ENCODE data around the gene TUFT1. TPM values are rescaled to one million over a fixed set of nuclear protein-coding genes. Genes with fewer than 3 reads are reported as not detected.

Gene TUFT1
- total RNA-seq, 1 experiment from 2014 or later = 12.3 TPM

DNA sequence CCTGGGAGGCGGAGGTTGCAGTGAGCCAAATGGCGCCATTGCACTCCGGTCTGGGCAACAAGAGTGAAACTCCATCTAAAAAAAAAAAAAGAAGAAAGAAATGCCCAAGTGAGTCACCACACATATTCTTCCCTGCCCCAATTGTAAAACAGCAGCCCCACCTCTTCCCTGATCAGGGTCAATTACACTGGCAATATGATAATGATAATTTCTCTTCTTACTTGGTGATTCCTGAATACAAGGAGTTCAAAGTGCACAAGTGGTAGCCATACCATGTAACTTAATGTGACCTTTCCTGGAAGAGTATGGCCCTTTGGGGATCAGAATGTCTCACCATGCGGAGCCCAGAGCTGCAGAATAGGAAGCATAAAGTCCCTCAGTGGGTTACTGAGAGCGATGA lies 40.7 kb upstream of the TUFT1 start (continued):
- TF ChIP-seq POLR2AphosphoS5 (IDR thresholded peaks at IDR 0.05; ENCODE audit: low read depth, low read length) (no peak), YY1 (IDR thresholded peaks at IDR 0.05; ENCODE audit: extremely low read depth, insufficient replicate concordance, low read depth, low read length) (no peak)

DNA sequence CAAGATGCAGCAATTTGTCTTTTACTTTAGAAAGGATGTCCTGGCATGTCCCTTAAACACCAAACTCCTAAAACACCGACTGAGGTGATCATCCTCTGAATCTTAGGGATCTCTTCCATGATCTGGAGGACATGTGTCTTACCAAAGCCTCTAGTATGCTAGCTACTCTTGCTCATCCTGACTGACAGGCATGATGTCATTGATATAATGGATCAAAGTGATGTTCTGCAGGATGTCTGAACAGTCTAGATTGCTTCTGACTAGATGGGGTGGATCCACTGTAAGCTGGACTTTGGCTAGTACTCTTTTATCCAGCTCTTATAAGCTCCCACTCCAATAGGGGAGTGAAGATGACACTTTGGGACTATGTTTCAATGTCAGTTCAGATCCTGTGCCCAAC lies 40.2 kb upstream of the TUFT1 start:
- Histone ChIP-seq H4K20me1 (ENCODE audit: insufficient read depth) (no peaks in the 10 kb centered on the region), H3K9me2 (ENCODE audit: insufficient read depth) (no peaks in the 10 kb centered on the region), H3K9me3 (ENCODE audit: control insufficient read depth in 1 of 2, insufficient read depth in 1 of 2, low read depth in 1 of 2, low read length in 2 of 2) (no peaks in the 10 kb centered on the region), H3K4me1 (ENCODE audit: control insufficient read depth in 1 of 2, insufficient read depth in 2 of 2, low read length in 2 of 2) (peaks cover 17 to 41% of the 10 kb centered on the region in 2 experiments), H2AFZ (ENCODE audit: low read depth, low read length, poor library complexity, severe bottlenecking) (no peak overlapping the region), H3K79me2 (ENCODE audit: insufficient read depth, low read length) (no peaks in the 10 kb centered on the region), H3K27ac (ENCODE audit: low read depth, low read length) (no peak overlapping the region), H3K4me2 (ENCODE audit: low read length) (no peak overlapping the region), H3K4me3 (replicated peaks in 1 of 2; ENCODE audit: low read depth in 1 of 2, low read length in 2 of 2) (no peak overlapping the region), H3K27me3 (ENCODE audit: insufficient read depth, low read length) (no peaks in the 10 kb centered on the region), H3K36me3 (ENCODE audit: control insufficient read depth in 1 of 2, insufficient read depth in 2 of 2, low read length in 2 of 2) (no peaks in the 10 kb centered on the region), H3K9ac (ENCODE audit: low read length) (no peak overlapping the region)
- TF ChIP-seq ZNF274 (IDR thresholded peaks at IDR 0.05; ENCODE audit: low read depth, low read length) (no peak), ZFX (IDR thresholded peaks at IDR 0.05) (no peak), POLR2A (IDR thresholded peaks at IDR 0.05; ENCODE audit: borderline replicate concordance, extremely low read depth, insufficient read depth, insufficient read length) (no peak), YY1 (IDR thresholded peaks at IDR 0.05; ENCODE audit: extremely low read depth, insufficient replicate concordance, low read depth, low read length) (no peak), CBX3 (IDR thresholded peaks at IDR 0.05; ENCODE audit: low read depth) (no peak), JUND (IDR thresholded peaks at IDR 0.05) (no peak), ELF1 (IDR thresholded peaks at IDR 0.05; ENCODE audit: borderline replicate concordance, low read depth) (no peak), EZH2 (IDR thresholded peaks at IDR 0.05) (no peak), SIN3A (IDR thresholded peaks at IDR 0.05; ENCODE audit: low read depth) (no peak), SP1 (IDR thresholded peaks at IDR 0.05; ENCODE audit: low read depth) (no peak), FOSL1 (IDR thresholded peaks at IDR 0.05; ENCODE audit: low read depth) (no peak), POLR2AphosphoS5 (IDR thresholded peaks at IDR 0.05; ENCODE audit: low read depth, low read length) (no peak)
- TF ChIP-seq, protein P1, sequence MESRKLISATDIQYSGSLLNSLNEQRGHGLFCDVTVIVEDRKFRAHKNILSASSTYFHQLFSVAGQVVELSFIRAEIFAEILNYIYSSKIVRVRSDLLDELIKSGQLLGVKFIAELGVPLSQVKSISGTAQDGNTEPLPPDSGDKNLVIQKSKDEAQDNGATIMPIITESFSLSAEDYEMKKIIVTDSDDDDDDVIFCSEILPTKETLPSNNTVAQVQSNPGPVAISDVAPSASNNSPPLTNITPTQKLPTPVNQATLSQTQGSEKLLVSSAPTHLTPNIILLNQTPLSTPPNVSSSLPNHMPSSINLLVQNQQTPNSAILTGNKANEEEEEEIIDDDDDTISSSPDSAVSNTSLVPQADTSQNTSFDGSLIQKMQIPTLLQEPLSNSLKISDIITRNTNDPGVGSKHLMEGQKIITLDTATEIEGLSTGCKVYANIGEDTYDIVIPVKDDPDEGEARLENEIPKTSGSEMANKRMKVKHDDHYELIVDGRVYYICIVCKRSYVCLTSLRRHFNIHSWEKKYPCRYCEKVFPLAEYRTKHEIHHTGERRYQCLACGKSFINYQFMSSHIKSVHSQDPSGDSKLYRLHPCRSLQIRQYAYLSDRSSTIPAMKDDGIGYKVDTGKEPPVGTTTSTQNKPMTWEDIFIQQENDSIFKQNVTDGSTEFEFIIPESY (IDR thresholded peaks at IDR 0.05; ENCODE audit: extremely low read depth, insufficient replicate concordance, low read length) = no peak
- TF ChIP-seq, protein P2, sequence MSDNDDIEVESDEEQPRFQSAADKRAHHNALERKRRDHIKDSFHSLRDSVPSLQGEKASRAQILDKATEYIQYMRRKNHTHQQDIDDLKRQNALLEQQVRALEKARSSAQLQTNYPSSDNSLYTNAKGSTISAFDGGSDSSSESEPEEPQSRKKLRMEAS (IDR thresholded peaks at IDR 0.05) = no peak
- DNase-seq (ENCODE audit: low read depth, low spot score) = no peak
- POLR2A ChIA-PET = interaction anchor here (1.6 kb wide), 1 partner anchor 11 kb away, joined by 6 read pairs; the partner anchor contains the start of gene CGN
- no TSS peak for BruUV-seq (replicated peaks)
- intact Hi-C loops (cut with micrococcal nuclease) = no loop called here
- RAD21 ChIA-PET (ENCODE audit: low non-redundant PET in 1 of 2, low total read pairs in 2 of 2, uncharacterized antibody in 2 of 2, unreplicated experiment in 2 of 2) = no interaction called here
- ATAC-seq = no peak
- CTCF ChIA-PET = no interaction called here
